OCI-LY1 (cell line): ENCODE measurements around the gene RAB39B.

Experiments
- EZH2 ChIP-seq: fragments of 200-600 bp; sonication (generic), shearing (Covaris generic); IDR thresholded peaks from 2 replicates; pipeline ENCODE4 v1.8.0; 2017; ENCODE audit warnings: borderline replicate concordance, mixed run types, mild to moderate bottlenecking, antibody characterized with exemption, low read length, moderate library complexity, mixed read lengths
- TF ChIP-seq, protein P1 (sequence below): fragments of 200-600 bp; sonication (generic), shearing (Covaris generic); IDR thresholded peaks from 2 replicates; pipeline ENCODE4 v1.5.1; 2017; ENCODE audit warnings: mild to moderate bottlenecking, antibody characterized with exemption, low read length, moderate library complexity, mixed read lengths

DNA sequence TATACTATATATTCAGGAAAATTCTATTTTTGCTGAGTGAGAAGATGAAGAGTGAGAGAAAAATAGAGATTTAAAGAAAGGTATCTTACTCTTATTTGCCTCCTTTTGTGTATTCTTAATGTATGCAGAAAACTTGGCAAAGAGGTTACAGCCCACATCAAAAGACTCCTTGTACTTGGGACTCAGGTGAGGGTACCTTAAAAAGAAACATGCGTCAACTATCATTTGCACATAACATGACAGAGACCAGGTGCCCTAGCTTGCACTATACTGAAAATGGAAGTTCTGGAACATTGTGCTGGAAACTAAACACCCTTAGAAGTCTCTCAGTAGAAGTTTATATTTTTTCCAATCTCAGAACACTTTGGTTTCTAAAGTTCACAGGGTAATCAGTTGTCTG, 15.6 kb upstream of the RAB39B start:
- TF ChIP-seq, protein P1, sequence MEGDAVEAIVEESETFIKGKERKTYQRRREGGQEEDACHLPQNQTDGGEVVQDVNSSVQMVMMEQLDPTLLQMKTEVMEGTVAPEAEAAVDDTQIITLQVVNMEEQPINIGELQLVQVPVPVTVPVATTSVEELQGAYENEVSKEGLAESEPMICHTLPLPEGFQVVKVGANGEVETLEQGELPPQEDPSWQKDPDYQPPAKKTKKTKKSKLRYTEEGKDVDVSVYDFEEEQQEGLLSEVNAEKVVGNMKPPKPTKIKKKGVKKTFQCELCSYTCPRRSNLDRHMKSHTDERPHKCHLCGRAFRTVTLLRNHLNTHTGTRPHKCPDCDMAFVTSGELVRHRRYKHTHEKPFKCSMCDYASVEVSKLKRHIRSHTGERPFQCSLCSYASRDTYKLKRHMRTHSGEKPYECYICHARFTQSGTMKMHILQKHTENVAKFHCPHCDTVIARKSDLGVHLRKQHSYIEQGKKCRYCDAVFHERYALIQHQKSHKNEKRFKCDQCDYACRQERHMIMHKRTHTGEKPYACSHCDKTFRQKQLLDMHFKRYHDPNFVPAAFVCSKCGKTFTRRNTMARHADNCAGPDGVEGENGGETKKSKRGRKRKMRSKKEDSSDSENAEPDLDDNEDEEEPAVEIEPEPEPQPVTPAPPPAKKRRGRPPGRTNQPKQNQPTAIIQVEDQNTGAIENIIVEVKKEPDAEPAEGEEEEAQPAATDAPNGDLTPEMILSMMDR: no peak
- no peak for TF ChIP-seq EZH2
